GM21423 (cell line): ENCODE measurements around the gene GALNT17.

Experiments
- ATAC-seq: cut with Tn5 transposase; IDR thresholded peaks from one replicate; pipeline ENCODE4 v1.9.1; 2021; ENCODE audit warnings: mild to moderate bottlenecking, moderate library complexity; ENCODE audit not compliant: unreplicated experiment

Gene GALNT17

DNA sequence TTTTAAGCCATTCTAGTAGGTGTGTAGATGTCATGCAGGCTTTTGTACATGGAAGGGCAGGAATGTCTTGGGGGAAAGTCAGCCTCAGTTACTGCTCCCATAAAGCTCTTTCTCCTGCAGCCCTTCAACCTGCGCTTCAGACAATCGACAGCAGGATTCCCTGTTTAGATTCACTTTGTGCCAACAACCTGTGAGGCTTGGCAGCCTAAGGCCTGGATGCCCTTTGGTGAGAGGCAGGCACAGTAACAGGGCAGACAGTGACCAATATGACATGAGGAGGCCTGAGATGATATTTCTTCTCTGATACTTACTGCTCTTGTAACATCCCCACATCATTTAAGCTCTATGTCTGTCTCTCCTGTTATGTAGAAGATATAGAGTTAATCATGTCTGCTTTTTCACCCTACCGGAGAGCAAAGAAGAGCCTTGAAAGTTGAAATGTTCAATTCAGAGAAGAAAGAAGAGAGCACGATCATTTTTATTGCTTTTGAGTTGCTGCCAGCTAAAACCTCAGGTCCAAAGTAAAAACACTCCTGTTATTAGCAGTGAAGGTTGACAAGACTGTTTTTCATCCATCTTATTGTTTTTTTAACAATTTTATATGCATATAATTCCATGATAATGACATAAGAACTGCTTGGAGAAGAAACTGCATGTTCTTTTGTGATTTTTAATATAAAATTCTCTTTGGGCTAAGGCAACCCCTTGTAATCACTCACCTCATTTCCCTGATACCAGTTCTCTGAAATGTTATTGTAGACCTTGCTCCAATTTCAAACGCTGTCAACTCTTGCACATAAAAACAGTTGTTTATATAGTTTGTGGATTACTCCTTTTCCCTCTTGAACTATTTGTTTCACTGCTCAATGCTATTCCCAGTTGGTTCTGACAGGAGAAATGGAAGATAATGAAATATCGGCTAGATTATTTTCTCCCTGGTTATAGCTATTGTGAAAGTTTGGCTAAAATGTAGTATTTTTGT lies 140.9 kb downstream of the GALNT17 start:
- no peak for ATAC-seq

- no peak for ATAC-seq
Observed at GRCh38 chr7:71278257-71278656, 146.3 kb downstream of the GALNT17 start.

- ATAC-seq, result no peak
Observed at GRCh38 chr7:71281261-71281660, 149.3 kb downstream of the GALNT17 start.

- no peak for ATAC-seq
Observed at GRCh38 chr7:71283802-71284201, 151.9 kb downstream of the GALNT17 start.

DNA sequence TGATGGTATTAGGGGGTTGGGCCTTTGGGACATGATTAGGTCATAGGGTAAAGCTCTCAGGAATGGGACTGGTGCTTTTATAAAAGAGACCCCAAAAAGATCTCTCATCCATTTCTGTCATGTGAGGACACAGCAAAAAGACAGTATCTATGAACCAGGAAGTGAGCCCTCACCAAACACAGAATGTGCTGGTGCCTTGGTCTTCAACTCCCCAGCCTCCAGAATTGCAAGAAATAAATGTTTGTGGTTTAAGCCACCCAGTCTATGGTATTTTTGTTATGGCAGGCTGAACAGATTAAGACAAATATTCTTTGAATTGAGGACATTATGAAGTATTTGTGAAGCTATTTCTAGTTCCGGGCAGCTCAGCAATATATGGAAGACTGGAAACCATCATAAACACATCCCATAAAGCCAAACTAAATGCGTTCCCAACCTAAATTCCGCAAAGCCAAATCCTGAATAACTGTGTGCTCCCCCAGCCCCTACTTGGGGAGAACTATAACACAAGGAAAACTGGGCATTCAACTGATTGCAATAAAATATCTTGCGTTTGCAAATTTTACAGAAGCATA lies 153.7 kb downstream of the GALNT17 start:
- ATAC-seq, result no peak

GRCh38 chr7:71286336-71286735 lies 154.4 kb downstream of the GALNT17 start:
- no peak for ATAC-seq

GRCh38 chr7:71286924-71287323 lies 155.0 kb downstream of the GALNT17 start:
- ATAC-seq, result no peak

GRCh38 chr7:71290452-71290851 lies 158.5 kb downstream of the GALNT17 start:
- ATAC-seq, result no peak

GRCh38 chr7:71298378-71298777 lies 166.4 kb downstream of the GALNT17 start:
- no peak for ATAC-seq

DNA sequence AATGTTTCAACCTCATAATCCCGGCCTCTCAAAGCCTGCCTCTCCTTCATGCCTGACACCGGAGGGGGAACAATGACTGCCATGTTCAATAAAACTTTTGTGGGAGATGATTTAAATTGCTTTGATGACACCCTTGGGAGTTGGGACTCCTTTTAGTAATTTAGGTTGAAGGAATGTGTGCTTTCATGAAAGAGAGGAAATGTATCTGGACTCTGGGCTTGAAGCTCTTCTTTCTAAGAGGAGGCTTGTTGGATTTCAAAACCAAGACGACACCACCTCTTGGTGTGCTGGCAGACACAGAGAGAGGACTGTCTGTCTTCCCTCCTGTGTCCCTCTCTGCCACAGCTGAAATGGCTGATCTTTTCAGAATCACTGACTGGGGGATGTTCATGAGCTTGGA lies 168.1 kb downstream of the GALNT17 start:
- no peak for ATAC-seq

- ATAC-seq, result no peak
Observed at GRCh38 chr7:71300603-71301002, 168.7 kb downstream of the GALNT17 start.

DNA sequence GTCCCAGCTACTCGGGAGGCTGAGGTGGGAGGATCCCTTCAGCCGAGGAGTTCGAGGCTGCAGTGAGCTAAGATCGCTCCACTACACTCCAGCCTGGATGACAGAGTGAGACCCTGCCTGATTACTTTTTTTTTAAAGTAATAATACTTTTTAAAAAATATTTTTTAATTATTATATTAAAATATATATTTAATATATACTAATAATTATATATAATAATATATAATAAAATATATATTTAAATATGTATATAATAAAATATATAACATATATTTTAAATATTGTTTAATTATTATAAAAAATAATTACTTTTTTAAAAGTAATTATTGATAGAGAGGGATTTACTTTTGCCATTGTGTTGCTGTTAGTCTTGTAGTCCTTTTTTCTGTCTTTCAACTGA lies 169.2 kb downstream of the GALNT17 start:
- no peak for ATAC-seq

- ATAC-seq, result no peak
Observed at GRCh38 chr7:71303566-71303965, 171.6 kb downstream of the GALNT17 start.

DNA sequence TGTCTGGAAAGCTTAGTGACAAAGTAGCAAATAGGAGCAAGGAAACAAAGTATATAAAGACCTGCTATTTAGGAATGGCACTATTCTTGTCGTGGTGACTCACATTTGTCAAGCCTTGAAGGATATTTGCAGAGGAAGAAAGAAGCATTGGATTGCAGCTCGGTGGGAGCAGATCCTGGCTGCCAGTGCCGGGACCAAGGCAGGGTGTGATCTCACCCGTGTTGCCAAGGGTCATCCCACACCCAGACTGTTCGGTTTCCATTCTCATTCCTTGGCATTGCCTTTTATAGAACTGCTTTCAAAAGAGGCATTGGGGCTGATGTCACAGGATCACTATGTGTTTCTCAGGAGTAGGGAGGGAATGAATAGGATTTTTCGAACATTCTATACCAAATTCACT lies 176.2 kb downstream of the GALNT17 start:
- ATAC-seq, result no peak

DNA sequence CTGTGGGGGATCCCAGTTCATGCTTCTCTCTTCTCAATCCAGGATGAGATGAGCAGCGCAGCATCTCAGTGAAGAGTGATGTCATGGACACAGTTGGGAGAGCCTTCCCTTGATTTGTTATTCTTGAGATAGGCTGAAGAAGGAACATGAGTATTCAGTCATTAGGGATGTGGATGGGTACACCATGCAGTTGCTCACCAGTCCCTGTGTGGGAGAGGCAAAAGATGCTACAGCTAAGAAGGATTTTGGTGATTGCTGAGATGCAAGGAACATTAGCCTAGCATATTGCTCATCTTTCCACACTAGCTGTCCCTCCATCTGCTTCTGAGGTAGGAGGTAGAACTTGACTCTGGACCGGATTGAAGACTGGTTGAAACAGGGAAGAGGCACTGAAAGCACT lies 179.6 kb downstream of the GALNT17 start:
- no peak for ATAC-seq

- ATAC-seq, result no peak
Observed at GRCh38 chr7:71312755-71313490, 181.0 kb downstream of the GALNT17 start.

DNA sequence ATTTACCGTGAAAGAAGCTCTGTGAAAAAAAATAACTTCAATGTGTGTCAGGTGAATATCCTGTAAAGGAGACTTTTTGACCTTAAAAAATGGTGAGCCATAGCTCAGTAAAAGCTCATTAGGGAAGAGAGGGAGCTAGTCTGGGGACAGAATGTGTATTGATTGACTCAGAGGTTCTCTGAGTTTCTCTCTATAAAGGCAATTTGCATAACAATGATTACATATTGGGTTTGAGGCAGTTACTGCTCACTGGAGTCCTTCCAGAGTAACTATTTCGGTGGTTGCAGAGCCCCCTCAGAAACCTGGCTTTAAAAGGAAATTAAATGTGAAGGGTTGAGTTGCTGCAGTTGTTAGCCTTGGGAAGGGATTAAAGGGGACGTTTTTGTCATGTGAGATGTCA lies 181.6 kb downstream of the GALNT17 start:
- ATAC-seq, result no peak

- ATAC-seq, result no peak
Observed at GRCh38 chr7:71320916-71321315, 189.0 kb downstream of the GALNT17 start.

- no peak for ATAC-seq
Observed at GRCh38 chr7:71322201-71322600, 190.3 kb downstream of the GALNT17 start.

DNA sequence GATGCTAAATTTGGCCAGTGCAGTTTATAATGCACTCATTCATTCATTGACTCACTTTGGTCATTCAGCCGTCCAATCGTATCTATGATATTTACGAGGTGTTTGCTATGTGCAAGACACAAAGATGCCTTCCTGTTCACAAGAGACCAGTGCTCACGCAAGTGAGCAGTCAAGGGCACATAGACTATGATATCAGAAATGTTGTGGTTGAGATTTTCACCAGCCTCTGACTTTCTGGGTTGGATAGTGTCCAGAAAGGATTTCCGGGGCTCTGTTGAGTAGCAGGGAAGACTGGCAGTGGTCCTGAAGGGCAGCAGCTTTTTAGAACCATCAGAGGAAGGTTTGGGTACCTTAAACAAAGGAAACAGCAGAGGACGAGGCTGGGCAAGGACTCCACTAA lies 191.8 kb downstream of the GALNT17 start:
- ATAC-seq, result no peak

GRCh38 chr7:71325151-71325550 lies 193.2 kb downstream of the GALNT17 start:
- ATAC-seq, result no peak

DNA sequence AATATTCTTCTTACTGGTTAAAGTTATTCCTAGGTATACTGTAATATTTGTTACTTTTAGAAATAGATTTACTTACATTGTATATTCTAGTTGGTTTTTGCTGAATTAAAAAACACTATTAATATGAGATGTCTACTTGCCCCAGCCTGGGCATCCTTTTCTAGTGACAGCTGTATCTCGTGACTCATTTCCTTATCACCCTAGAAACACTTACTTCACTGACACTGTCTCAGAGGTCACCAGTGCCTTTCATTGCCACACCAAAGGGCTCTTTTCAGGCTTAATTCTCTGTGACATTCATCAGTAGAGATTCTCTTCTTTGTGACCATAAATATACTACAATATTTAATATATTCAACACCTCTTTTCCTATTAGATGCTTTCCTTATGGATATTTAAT lies 194.7 kb downstream of the GALNT17 start:
- ATAC-seq, result no peak
